ENCODE results near the gene ITGB8. TPM values are rescaled to one million over a fixed set of nuclear protein-coding genes. Genes with fewer than 3 reads are reported as not detected.
"Not testable (repeated sequence)": the region's sequence is repeated elsewhere in the genome, so short reads cannot be mapped to it uniquely, and the experiment has no call there.

Gene ITGB8
- total RNA-seq, 1 donor from 2014 or later = 1.5 TPM

GRCh38 chr7:20296901-20297300, 33.8 kb upstream of the ITGB8 start:
- intact Hi-C loops (cut with micrococcal nuclease) = no loop called here
- H3K9me3 ChIP-seq (replicated peaks) = peaks cover 8% of the 10 kb centered on the region
- H3K4me3 ChIP-seq = no peak overlapping the region
- no peaks in the 10 kb centered on the region for H3K4me1 ChIP-seq
- H3K27me3 ChIP-seq (ENCODE audit: low read depth) = no peaks in the 10 kb centered on the region
- no peaks in the 10 kb centered on the region for H3K36me3 ChIP-seq
- TF ChIP-seq CTCF (IDR thresholded peaks at IDR 0.05; ENCODE audit: borderline replicate concordance) = no peak
- no peak overlapping the region for H3K27ac ChIP-seq (replicated peaks)
- DNase-seq = no peak

GRCh38 chr7:20298486-20298901, 32.2 kb upstream of the ITGB8 start:
- peaks cover 8% of the 10 kb centered on the region for H3K9me3 ChIP-seq (replicated peaks)
- no peak for DNase-seq
- no peak for TF ChIP-seq CTCF (IDR thresholded peaks at IDR 0.05; ENCODE audit: borderline replicate concordance)
- intact Hi-C loops (cut with micrococcal nuclease) = no loop called here
- no peak overlapping the region for H3K4me3 ChIP-seq
- no peak overlapping the region for H3K27ac ChIP-seq (replicated peaks)
- H3K4me1 ChIP-seq = no peaks in the 10 kb centered on the region
- H3K27me3 ChIP-seq (ENCODE audit: low read depth) = no peaks in the 10 kb centered on the region
- no peaks in the 10 kb centered on the region for H3K36me3 ChIP-seq

DNA sequence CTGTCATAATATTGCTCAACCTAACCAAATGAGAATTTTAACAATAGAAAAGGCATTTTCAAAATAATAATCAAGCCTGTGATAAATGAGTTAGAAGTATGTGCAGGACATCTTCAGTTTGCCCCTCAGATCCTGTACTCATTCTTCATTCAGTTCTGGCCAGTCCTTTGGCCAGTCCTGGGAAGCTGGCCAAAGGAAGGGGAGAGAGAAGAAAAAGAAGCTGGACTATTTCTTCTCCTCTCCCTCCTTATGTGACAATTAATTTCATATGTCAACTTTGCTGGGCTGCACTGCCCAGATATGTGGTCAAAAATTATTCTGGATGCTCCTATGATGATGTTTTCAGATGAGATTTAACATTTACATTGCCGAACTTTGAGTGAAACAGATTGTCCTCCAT, 31.6 kb upstream of the ITGB8 start:
- no peak for TF ChIP-seq CTCF (IDR thresholded peaks at IDR 0.05; ENCODE audit: borderline replicate concordance)
- Histone ChIP-seq H3K4me1 (no peaks in the 10 kb centered on the region), H3K27me3 (ENCODE audit: low read depth) (no peaks in the 10 kb centered on the region), H3K27ac (replicated peaks) (no peak overlapping the region), H3K4me3 (no peak overlapping the region), H3K9me3 (replicated peaks) (peaks cover 8% of the 10 kb centered on the region), H3K36me3 (no peaks in the 10 kb centered on the region)
- DNase-seq = no peak
- intact Hi-C loops (cut with micrococcal nuclease) = no loop called here

DNA sequence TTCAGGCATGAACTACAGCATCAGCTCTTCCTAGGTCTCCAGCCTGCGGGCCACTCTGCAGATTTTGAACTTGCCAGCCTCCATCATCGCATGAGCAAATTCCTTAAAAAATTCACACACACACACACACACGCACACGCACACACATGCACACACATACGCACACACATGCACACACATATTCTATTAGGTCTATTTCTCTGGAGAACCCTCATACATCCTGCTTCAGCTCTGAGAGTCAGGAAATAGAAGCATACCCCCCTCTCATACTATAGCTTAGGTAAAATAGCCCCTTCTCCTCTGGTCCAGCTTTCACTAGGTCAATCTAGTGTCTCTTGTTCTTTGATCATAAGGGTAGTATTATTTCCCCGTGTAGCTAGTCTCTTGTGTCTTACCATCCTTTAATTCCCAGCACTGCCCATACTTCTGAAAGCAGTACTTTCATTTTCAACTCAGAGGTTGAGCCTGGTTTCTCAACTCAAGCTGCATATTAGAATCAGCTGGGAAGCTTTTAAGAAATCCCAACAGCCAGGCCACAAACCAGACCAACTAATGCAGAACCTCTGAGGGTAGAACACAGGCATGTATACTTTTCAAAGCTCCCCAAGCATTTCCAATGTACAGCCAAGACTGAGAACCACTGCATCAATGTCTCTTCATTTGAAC, 30.9 kb upstream of the ITGB8 start:
- H3K27me3 ChIP-seq (ENCODE audit: low read depth) = no peaks in the 10 kb centered on the region
- no peak overlapping the region for H3K27ac ChIP-seq (replicated peaks)
- H3K4me1 ChIP-seq = no peaks in the 10 kb centered on the region
- peaks cover 6% of the 10 kb centered on the region for H3K9me3 ChIP-seq (replicated peaks)
- intact Hi-C loops (cut with micrococcal nuclease) = no loop called here
- no peak overlapping the region for H3K4me3 ChIP-seq
- no peak for TF ChIP-seq CTCF (IDR thresholded peaks at IDR 0.05; ENCODE audit: borderline replicate concordance)
- DNase-seq = no peak
- H3K36me3 ChIP-seq = no peaks in the 10 kb centered on the region

DNA sequence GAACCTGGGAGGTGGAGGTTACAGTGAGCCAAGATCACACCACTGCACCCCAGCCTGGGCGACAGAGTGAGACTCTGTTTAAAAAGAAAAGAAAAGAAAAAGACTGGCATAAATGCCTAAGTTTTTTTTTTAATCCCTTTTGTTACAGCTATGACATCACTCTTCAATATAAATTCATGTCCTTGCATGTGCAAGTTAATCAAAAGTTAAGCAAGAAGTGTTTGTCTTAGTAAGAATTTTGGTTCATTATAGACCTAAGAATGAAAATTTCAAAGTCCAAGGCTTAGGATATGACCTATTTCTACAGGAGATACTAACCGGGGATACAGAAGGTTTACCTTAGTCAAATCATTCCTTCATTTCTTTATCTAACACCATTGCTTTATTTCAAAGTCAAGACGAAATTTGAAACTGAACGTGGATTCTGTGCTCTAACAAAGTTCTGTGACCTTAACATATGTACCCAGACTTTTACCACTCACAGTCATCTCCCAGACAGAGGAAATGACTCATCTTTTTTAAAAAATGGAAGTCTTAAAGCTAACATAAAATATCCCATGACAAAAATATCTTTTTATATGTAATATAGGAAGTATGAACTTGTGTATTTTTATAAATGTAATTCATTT, 29.3 kb upstream of the ITGB8 start:
- Histone ChIP-seq H3K9me3 (replicated peaks) (no peaks in the 10 kb centered on the region), H3K27ac (replicated peaks) (no peak overlapping the region), H3K27me3 (ENCODE audit: low read depth) (no peaks in the 10 kb centered on the region), H3K4me1 (no peaks in the 10 kb centered on the region), H3K4me3 (no peak overlapping the region), H3K36me3 (no peaks in the 10 kb centered on the region)
- no peak for DNase-seq
- intact Hi-C loops (cut with micrococcal nuclease) = no loop called here
- TF ChIP-seq CTCF (IDR thresholded peaks at IDR 0.05; ENCODE audit: borderline replicate concordance) = no peak

GRCh38 chr7:20302300-20302699, 28.4 kb upstream of the ITGB8 start:
- H3K36me3 ChIP-seq; intact Hi-C loops (cut with micrococcal nuclease); H3K9me3 ChIP-seq (replicated peaks); H3K4me3 ChIP-seq; H3K4me1 ChIP-seq; H3K27ac ChIP-seq (replicated peaks); DNase-seq; H3K27me3 ChIP-seq (ENCODE audit: low read depth): not testable (repeated sequence)
